22Rv1 (cell line): ENCODE data around the gene TRNT1.

ENCODE experiments used
- H3K27ac ChIP-seq: fragments of 450-650 bp; 2 replicates; pipeline ENCODE4 v1.5.1; 2017
- CTCF ChIP-seq: fragments of 450-650 bp; IDR thresholded peaks from 2 replicates; pipeline ENCODE4 v1.5.1; 2017; ENCODE audit warnings: mild to moderate bottlenecking
- ZFX ChIP-seq: fragments of 450-650 bp; IDR thresholded peaks from 2 replicates; pipeline ENCODE4 v1.6.1; 2017; ENCODE audit warnings: antibody characterized with exemption, borderline replicate concordance

The TRNT1 gene

GRCh38 chr3:3105246-3105645 lies 21.5 kb upstream of the TRNT1 start:
- no peak for TF ChIP-seq ZFX
- TF ChIP-seq CTCF: no peak
- no peak overlapping the region for H3K27ac ChIP-seq

- TF ChIP-seq CTCF: no peak
- TF ChIP-seq ZFX: no peak
- H3K27ac ChIP-seq: no peak overlapping the region
Observed at GRCh38 chr3:3105815-3106214, 20.9 kb upstream of the TRNT1 start.

GRCh38 chr3:3107181-3107580 lies 19.6 kb upstream of the TRNT1 start:
- TF ChIP-seq ZFX (no peak), CTCF (no peak)
- no peak overlapping the region for H3K27ac ChIP-seq

GRCh38 chr3:3107858-3108257 lies 18.9 kb upstream of the TRNT1 start:
- TF ChIP-seq CTCF (no peak), ZFX (no peak)
- no peak overlapping the region for H3K27ac ChIP-seq

- H3K27ac ChIP-seq: peak overlapping the region; percentile 41
- TF ChIP-seq ZFX (no peak), CTCF (no peak)
Observed at GRCh38 chr3:3109407-3110298, 17.1 kb upstream of the TRNT1 start.

- H3K27ac ChIP-seq: peak within 1 kb of the TSS; percentile 41
- TF ChIP-seq ZFX: no peak
- TF ChIP-seq CTCF: no peak
Observed at GRCh38 chr3:3110299-3110630, 16.5 kb upstream of the TRNT1 start, which contains the start of gene IL5RA. IL5RA (minus strand) TSS chr3:3110374; CDS start chr3:3104984, 5,390 bp downstream.

- no peak overlapping the region for H3K27ac ChIP-seq
- TF ChIP-seq CTCF (no peak), ZFX (no peak)
Observed at GRCh38 chr3:3110749-3111361, 15.9 kb upstream of the TRNT1 start.
